Testis (tissue), 2 donors: ENCODE measurements around the gene KIF17.

Experiments
- POLR2A ChIP-seq: fragments of 450-650 bp; IDR thresholded peaks from one replicate; pipeline ENCODE4 v1.6.1; 2017; ENCODE audit warnings: antibody characterized with exemption, mild to moderate bottlenecking, moderate library complexity
- TF ChIP-seq, protein P1 (sequence below), 3 experiments: fragments of 450-650 bp in 2 of 3; fragments of 200-600 bp in 1 of 3; sonication (generic) in 1 of 3; IDR thresholded peaks; one replicate each; pipeline ENCODE4 v1.5.1; 2016 to 2019; ENCODE audit warnings: antibody characterized with exemption in 3 of 3, mild to moderate bottlenecking in 2 of 3, moderate library complexity in 1 of 3

DNA sequence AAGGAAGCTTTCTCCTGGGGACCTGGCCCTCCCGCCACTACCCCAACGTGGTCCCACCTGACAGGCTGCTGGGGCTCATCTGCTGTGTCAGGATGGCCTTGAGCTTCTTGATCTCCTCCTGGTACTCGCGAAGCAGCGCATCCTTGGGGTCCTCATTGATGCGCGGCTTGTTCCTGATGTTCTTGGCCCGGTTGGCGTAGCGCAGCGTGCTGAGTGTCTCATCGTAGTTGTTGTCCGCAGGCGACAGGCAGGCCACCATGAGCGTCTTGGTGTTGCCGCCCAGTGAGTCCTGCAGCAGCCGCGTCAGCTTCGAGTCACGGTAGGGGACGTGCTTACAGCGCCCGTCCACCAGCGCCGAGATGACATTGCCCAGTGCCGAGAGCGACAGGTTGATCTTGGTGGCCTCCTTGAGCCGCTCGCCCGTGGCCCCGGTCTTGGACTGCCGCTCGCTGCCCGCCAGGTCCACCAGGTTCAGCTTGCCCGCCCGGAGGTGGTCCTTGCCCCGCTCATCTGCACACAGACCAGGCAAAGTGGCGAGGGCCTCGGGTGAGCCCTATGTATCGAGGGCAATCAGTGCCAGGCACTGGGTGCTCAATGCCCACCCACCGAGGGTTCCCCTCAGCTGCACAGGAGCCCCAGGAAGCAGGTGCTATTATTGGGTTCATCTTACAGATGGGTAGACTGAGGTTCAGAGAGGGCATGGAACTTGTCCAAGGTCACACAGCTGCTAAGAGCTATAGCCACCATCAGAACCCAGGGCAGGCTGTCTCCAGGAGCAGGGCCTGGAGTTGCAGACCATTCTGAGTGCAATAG is 13.2 kb downstream of the KIF17 start:
- TF ChIP-seq, protein P1, sequence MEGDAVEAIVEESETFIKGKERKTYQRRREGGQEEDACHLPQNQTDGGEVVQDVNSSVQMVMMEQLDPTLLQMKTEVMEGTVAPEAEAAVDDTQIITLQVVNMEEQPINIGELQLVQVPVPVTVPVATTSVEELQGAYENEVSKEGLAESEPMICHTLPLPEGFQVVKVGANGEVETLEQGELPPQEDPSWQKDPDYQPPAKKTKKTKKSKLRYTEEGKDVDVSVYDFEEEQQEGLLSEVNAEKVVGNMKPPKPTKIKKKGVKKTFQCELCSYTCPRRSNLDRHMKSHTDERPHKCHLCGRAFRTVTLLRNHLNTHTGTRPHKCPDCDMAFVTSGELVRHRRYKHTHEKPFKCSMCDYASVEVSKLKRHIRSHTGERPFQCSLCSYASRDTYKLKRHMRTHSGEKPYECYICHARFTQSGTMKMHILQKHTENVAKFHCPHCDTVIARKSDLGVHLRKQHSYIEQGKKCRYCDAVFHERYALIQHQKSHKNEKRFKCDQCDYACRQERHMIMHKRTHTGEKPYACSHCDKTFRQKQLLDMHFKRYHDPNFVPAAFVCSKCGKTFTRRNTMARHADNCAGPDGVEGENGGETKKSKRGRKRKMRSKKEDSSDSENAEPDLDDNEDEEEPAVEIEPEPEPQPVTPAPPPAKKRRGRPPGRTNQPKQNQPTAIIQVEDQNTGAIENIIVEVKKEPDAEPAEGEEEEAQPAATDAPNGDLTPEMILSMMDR (IDR thresholded peaks at IDR 0.05): no peak
- TF ChIP-seq POLR2A: no peak
